ENCODE data around the gene PACS2.

PACS2 gene

DNA sequence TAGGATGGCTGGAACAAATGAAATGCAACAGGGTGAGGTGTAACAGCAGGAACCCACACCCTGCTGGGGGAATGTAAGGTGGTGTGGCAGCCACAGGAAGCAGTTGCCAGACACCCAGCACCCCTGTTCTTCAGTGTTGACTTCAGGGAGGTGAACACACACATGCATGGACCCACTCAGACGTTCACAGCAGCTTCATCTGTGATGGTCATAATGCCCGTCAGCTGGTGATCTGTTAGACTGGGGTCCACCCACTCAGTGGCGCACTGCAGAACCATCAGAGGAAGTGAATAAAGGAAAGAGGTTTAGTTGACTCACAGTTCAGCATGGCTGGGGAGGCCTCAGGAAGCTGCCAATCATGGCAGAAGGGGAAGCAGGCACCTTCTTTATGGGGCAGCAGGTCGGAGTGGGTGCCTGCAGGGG is 61.1 kb downstream of the PACS2 start:
- DNase-seq = no peak

DNA sequence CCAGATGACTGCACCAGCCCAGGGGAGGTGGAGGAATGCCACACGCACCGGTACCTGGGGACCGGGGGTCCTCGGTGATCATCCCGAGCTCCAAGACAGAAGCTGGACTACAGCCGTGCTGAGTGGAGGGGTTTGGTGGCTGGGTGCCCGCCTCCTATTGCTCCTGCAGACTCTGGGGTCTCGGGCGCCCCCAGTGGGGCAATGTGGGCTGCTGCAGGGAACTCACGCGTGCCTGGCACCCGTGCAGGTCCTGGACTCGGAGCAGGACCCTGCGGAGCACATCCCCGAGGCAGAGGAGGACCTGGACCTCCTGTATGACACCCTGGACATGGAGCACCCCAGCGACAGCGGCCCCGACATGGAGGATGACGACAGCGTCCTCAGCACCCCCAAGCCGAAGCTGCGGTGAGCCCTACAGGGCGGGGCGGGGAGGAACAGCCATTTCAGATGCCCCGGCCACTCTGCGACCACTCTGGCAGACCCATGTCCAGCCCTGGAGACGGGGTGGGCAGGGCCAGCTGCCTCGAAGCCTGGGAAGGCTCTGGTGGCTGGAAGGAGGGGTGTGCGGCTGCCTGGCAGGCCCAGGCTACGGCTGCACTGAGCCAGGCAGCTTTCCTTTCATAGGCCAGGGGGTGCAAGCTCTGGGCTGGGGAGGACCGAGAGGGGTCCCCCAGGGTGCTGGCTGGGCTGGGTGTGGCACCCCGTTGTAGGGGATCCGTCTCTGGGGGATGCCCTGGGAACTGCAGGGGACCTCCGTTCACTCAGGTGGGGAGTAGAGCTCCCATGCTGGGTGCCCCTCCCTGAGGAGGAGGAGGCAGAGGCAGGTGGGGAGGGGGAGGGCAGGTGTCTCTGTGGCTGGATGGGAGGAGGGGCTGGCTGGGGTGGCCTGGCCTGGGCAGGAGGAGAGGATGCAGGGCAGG is 62.2 kb downstream of the PACS2 start:
- no peak for DNase-seq

- no peak for DNase-seq
Observed at GRCh38 chr14:105377555-105378182, 63.1 kb downstream of the PACS2 start.

GRCh38 chr14:105378199-105378598 is 63.7 kb downstream of the PACS2 start:
- no peak for DNase-seq

GRCh38 chr14:105378873-105379685 is 64.5 kb downstream of the PACS2 start:
- DNase-seq = no peak

DNA sequence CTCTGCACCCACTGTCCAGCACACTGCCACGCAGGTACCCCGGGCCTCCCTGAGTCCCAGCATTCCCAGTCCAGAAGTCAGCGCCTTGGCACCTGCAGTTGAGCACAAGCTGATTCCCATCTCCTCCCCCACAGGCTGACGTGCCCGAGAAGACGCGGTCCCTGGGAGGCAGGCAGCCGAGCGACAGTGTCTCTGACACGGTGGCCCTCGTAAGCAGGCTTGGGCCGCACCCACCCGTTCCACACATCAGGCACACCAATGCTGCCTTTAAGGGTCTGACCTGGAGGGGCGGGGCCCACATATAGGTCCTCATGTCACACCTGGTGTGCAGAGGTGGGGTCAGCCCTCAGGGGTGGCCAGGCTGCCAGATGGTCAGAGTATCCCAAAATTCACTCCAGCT is 65.4 kb downstream of the PACS2 start:
- DNase-seq = no peak

GRCh38 chr14:105380756-105381155 is 66.2 kb downstream of the PACS2 start:
- no peak for DNase-seq

DNA sequence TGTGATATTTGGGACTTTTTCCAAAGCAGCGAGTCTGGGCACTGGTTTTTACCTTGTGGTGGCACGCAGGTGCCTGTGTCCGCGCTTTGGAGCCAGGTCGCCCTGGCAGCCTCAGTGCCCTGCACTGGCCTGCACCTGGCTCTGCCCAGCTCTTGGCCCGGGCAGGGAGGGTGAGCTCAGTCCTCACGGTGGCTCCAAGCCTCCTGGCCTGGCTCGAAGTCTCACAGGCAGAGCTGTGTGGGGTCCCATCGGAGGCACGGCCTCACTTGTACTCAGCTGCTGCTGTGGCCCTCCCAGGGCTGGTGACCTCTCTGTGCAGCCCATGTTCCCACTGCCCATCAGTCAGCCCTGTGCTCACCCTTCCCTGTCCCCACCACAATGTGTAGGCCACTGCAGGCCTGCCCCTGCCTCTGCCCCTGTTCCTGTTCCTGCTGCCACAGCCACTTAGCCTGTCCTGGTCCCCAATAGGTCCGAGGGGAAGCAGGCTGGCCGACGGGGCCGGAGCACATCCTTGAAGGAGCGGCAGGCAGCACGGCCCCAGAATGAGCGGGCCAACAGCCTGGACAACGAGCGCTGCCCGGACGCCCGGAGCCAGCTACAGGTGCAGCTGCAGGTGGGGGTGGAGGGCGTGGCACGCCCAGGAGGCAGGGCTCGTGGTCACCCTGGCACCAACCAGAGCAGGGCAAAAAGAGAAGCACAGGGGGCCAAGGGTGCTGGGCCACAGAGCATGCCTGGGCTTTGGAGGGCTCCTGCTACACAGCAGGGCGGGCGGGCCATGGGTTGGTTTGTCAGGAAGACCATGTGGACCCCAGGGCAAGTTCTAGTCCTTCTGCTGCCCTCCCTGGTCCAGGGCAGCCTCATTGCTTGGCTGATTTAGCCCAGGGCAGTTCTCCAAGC is 67.1 kb downstream of the PACS2 start:
- no peak for DNase-seq

DNA sequence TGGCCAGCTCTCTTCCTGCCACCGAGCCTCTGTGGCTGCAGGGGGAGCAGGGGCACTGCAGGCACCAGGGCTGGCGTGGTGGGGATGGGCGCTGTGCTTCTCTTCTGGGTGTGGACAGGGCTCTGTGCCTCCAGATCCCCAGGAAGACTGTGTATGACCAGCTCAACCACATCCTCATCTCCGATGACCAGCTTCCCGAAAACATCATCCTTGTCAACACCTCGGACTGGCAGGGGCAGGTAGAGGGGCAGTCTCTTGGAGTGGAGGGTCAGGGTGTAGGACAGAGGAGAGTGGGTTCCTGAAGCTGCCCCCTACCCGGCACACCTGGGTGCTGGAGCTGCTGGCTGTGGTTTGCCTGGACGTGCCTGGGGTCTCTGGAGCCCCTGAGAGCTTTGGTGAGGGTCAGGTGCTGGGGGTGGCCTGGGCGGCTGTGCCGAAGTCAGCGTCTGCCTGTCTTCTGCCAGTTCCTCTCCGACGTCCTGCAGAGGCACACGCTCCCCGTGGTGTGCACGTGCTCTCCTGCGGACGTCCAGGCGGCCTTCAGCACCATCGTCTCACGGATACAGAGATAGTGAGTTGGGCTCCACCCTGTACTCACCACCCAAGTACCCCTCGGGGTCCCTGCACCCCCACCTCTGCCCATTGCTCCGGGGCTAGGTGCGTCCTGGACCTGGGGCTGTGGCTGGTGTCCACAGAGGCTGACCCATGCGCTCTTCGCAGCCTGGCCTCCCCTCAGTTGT is 68.0 kb downstream of the PACS2 start:
- no peak for DNase-seq

GRCh38 chr14:105383083-105383730 is 68.7 kb downstream of the PACS2 start:
- no peak for DNase-seq

DNA sequence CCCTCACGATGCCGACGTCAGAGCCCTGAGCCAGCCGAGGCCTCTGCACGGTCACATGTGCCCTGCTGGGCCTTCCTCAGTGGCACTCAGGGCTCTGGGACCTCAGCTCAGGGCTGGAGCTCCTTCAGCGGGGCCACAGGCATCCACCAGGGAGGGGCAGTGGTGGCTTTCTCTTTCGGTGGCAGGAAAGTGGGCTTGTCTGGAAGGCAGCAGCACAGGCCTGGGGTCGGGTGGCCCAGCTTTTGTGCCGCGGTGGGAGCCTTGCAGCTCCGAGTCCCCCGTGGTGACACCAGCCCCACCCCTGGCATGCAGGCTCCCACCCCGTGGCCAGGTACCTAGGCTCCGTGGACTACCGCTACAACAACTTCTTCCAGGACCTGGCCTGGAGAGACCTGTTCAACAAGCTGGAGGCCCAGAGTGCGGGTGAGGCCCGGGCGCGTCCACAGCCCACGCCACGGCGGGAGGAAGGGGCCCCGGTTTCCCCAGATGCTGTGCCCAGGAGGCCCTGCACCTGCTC is 69.6 kb downstream of the PACS2 start:
- no peak for DNase-seq

- DNase-seq = no peak
Observed at GRCh38 chr14:105384605-105385321, 70.2 kb downstream of the PACS2 start.

DNA sequence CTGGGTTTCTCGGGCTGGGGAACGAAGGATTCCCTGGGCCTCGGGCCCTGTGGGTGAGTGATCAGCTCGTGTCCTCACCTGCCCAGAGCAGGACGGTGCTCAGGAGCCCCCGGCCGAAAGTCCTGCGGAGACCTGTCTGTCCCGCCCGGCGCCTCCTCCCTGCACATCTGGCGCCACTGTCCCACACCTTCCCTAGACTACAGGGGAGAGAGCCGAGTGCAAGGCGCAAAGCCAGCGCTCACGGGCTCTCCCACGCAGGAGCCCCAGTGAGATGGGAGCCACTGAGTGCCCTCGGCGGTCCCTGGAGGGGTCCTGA is 70.7 kb downstream of the PACS2 start:
- DNase-seq = no peak

DNA sequence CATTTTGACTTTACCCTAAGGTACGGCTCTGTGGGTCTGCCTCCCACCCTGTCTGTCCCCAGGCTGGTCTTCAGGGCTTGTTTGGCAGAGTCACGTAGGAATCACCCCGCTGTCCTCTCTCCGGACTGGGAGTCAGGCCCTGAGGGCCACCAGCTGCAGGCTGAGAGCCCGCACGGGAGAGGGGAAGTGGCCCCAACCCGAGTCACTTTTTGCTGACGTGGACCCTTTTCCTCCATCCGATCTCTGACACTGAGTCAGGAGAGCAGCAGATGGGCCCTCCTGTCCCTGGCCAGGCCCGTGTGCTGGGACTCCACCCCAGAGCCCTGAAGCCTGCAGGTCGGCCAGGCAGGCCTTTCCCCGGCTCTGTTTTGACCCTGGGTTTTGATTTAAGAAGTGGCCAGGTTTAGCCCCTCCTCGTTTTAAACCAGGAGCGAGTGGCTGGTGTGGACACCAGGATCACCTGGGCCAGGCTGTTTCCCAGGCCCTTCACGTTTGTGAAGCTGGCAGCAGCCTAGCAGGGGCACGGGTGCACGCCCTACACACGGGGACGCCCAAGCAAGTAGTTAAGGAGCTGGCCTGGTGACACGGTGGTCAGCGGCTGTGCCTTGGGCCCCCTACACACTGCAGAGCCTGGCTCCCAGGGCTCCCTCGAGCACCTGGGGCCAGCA is 71.3 kb downstream of the PACS2 start:
- no peak for DNase-seq

DNA sequence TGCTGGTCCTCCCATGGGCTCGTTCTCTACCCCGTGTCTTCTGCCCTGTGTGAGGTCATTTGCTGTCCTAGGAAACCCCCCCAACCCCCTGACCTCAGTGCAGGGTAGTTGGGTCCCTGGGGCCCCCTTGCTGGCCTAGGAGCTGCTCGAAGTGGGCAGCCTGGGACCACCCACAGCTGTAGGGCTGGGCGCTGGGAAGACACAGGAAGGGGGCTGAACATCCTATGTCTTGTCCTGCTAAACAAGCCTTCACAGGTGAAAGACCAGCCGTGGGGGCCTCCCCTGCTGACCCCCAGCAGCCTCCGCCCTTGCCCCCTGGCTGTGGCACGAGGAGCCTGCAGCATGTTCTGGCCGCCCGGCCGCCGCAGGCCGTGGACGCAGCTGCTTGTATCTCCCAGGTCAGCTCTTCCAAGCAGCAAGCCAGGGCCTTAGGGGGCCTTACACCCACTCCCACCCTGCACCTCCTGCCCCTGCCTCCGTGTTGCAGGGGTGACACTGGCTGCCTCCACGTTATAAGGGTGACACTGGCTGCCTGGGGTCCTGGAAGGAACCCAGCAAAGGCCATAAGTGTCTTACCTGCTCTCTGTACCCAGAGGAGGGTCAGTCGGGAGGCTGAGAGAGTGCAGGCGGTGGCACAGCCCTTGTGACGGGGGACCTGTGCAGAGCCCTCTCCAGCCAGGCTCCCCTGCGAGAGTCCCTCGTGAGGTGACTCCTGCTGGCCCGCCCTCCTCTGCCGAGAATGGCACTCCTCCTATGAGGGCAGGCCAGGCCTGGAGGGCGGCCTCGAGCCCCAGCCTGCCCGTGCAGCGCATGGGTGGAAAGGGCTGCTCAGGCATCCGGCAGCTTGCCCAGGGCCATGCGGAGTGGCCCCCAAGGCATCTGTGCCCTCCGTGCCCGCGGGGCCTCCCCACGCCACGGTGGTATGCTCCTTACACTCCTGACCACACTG is 72.3 kb downstream of the PACS2 start:
- no peak for DNase-seq

DNA sequence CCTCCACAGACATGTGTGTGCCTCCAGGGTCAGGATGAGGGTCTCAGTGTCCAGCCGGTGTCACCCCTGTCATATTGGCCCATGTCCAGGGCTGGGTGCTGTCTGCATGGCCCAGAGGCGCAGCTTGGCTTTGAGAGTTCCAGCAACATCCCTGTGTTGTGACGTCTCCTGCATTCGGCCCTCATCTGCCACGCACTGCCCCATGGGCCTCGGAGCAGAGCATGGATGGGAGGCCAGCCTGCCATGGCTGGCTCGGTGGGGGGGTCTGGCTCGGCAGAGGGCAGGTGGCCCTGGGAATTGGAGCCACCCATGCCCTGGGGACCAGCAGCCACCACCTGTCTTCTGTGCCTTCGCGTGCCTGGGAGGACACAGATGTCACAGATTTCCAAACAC is 73.0 kb downstream of the PACS2 start:
- no peak for DNase-seq

DNA sequence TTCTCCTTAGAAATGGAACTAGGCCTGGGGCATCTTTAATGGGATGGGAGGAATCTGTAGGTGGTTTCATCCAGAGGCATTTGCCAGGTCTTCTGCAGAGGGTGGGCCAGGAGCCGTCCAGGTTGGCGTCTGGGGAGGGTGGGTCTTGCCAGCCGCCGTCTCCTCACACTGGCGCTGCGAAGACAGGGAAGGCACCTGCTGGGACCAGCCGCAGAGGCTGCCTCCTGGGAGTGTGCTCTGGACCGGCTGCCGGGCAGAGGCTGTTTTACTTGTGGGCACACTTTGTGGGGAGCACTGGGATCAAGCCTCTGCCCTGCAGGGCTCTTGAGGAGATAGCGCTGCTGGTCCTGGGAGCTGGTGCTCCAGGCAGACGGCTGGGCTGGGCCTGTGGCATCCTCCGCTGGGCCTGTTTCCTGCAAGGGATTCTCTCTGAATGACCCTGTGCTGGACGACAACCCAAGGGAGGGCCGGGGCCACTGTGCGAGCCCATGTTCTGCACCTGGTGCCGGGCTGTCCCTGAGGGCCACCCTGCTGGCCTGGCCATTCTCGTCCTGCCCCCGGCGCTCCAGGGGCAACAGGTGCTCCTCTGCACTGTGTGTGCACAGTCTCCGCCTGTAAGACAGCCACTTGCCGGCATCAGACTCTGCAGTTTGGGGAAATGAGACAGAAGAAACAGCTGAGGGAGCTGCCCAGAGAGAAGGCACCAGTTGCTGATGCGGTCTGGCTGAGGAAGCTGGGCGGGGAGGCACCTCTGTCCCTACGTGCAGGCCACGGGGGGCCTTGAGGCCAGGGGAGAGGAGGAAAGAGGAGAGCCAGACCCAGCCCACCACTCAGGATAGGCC is 73.8 kb downstream of the PACS2 start:
- DNase-seq = no peak

DNA sequence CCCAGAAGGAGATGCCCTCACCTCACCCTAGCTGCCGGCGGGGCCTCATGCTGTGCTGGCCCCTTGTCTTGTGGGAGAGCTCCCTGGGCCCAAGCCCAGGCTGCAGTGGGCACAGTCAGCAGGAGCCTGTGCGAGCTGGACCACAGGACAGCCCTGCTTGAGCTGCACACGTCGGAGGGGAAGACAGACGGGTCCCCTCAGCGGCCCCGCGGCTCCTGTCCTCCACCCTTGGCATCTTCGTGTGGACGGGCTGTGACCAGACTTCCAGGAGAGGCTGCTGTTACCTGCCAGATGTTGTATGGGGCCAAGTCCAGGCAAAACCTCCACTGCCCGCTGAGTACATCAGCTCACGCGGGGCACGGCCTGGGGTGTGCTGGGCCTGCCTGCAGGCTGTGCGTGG is 74.4 kb downstream of the PACS2 start:
- no peak for DNase-seq

All from cerebellar nuclear complex (tissue), 1 donor.